WERI-Rb-1 (cell line): ENCODE results near the gene F13A1.

Experiments
- DNase-seq: peaks from one replicate; pipeline ENCODE4 v3.0.0-alpha.2; 2020
- H3K27ac ChIP-seq: fragments of 250-450 bp; sonication (Bioruptor Pico); 2 replicates; pipeline ENCODE4 v1.5.1; 2020; ENCODE audit warnings: mild to moderate bottlenecking, moderate library complexity
- H3K27me3 ChIP-seq: fragments of 250-450 bp; sonication (Bioruptor Pico); 2 replicates; pipeline ENCODE4 v1.5.1; 2021; ENCODE audit warnings: mild to moderate bottlenecking, low read depth, moderate library complexity; ENCODE audit not compliant: insufficient read depth, severe bottlenecking
- H3K36me3 ChIP-seq: fragments of 250-450 bp; sonication (Bioruptor Pico); 2 replicates; pipeline ENCODE4 v1.5.1; 2020; ENCODE audit warnings: mild to moderate bottlenecking, moderate library complexity
- H3K4me3 ChIP-seq: 2 replicates; pipeline ENCODE4 v1.5.1; 2011; ENCODE audit warnings: low read depth, mild to moderate bottlenecking, control low read depth, low read length
- H3K9me3 ChIP-seq: fragments of 250-450 bp; sonication (Bioruptor Pico); 2 replicates; pipeline ENCODE4 v1.5.1; 2021; ENCODE audit warnings: mild to moderate bottlenecking, moderate library complexity; ENCODE audit not compliant: severe bottlenecking
- CTCF ChIP-seq: IDR thresholded peaks from 2 replicates; pipeline ENCODE4 v1.5.1; 2011; ENCODE audit warnings: low read depth, mild to moderate bottlenecking, control low read depth, inconsistent platforms, low read length

The F13A1 gene

GRCh38 chr6:6105472-6106036 lies 214.9 kb downstream of the F13A1 start:
- Histone ChIP-seq H3K27ac (no peak overlapping the region), H3K27me3 (peaks cover 2% of the 10 kb centered on the region), H3K9me3 (no peaks in the 10 kb centered on the region), H3K4me3 (no peak overlapping the region), H3K36me3 (no peaks in the 10 kb centered on the region)
- peak; percentile 67 for DNase-seq
- TF ChIP-seq CTCF = peak; percentile 77
